GM12864 (cell line): ENCODE results near the gene TBC1D17.

Experiments
- DNase-seq: peaks from one replicate; pipeline ENCODE4 v3.0.0-alpha.2; 2011; ENCODE audit warnings: low read depth
- H3K4me3 ChIP-seq: 2 replicates; pipeline ENCODE4 v1.5.1; 2011; ENCODE audit warnings: mild to moderate bottlenecking, low read depth, low read length, control low read depth
- CTCF ChIP-seq: IDR thresholded peaks from 2 replicates; pipeline ENCODE4 v1.5.1; 2011; ENCODE audit warnings: low read depth, mild to moderate bottlenecking, moderate library complexity, low read length, control low read depth, inconsistent platforms; ENCODE audit errors: missing control alignments

The TBC1D17 gene

DNA sequence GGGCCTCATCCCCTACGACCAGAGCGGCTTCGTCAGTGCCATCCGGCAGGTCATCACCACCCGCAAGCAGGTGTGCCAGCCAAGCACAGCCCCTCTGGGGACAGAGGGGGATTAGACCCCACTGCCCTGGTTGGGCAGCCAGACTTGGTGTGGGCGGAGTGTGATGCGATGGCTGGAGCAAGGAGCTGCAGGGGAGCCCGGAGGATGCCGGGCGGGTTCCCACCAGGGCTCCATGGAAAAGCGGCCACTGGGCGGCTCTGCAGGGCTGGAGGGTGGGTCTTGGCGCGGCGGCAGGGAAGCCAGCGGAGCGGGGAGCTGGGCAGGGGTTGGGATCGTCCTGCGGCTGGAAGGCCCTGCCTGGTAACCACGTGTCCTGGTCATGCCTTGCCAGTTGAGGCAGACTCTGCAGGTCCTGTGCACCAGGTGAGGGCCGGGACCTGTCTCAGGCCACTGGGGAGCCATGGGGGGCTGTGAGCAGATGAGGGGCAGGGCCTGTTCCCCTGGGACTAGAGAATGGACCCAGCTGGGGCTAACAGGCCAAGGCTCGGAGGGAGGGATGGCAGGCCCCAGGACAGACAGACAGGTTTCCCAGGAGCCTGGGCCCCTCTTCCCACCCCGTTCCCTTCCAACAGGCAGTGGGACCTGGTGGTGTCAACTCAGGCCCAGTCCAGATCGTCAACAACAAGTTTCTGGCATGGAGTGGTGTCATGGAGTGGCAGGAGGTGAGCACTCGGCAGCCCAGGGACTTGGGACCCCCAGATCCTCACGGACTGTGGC lies 20.3 kb upstream of the TBC1D17 start:
- DNase-seq, result no peak
- no peak overlapping the region for H3K4me3 ChIP-seq
- no peak for TF ChIP-seq CTCF

DNA sequence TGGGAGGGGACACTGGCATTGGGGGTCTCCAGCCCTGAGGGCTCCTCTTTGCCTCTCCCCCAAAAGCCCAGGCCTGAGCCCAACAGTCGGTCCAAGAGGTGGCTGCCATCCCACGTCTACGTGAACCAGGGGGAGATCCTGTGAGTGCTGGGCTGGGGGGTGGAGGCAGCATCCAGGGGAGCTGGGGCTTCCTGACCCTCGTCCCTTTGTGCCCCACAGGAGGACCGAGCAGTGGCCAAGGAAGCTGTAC lies 19.7 kb upstream of the TBC1D17 start:
- H3K4me3 ChIP-seq, result no peak overlapping the region
- TF ChIP-seq CTCF, result no peak
- no peak for DNase-seq

GRCh38 chr19:49858088-49858985 lies 19.2 kb upstream of the TBC1D17 start:
- H3K4me3 ChIP-seq, result no peak overlapping the region
- no peak for DNase-seq
- no peak for TF ChIP-seq CTCF

DNA sequence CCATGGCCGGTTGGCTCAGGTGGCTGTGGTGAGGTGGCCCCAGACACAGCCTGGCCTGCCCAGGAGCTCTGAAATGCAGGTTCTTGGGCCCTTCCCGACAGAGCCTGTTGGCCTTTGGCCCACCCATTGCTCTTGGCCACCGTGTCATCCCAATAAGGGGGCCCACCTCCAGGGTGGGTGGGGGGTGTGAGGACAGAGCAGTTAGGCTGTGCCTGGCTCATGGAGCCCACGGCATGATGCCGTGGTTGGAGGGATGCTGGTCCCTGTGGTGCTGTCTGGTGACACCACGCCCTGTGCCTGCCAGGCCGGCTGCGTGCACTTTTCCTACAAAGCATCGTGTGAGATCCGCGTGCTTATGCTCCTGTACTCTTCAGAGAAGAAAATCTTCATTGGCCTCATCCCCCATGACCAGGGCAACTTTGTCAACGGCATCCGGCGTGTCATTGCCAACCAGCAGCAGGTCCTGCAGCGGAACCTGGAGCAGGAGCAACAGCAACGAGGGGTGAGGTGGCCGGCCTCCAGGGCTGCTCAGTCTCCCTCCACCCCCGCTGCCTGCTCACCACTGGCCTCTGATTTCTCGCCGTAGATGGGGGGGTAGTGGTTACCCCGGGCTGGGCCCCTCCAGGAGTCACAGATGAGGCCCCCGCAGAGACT lies 17.7 kb upstream of the TBC1D17 start:
- no peak for DNase-seq
- TF ChIP-seq CTCF, result no peak

DNA sequence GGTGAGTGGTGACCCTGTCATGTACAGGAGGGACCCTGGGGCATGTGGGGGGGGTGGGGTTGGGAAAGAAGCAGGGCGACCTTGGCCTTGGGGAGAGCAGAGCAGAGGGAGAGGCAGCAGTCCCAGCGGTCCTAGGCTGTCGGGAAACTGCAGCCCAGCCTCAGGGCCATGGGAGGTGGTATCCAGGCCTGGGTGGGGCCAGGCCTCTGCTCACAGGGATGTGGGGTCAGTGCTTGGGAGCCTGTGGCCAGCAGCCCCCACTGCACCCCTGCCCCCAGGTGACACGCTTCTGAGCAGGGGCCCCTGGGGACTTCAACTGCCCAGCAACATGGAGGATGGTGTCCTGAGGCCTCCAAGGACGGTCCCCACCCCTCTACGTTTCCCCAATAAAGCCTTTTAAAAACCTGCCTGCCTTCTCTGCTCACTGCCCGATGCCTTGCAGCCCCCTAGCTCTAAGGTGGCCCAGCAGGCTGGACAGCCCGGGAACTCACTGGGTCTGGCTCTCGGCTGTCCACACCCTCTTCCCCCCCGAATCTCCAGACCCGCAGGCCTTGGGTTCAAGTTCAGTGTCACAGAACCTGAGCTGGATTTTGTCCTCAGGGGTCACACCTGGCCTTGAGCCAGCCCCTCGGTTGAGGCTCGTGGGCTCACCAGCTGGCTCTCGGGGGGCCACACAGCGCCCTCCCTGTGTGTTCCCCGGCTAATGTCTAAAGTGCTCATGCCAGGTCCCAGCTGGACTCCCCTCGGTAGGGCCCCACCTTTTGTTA lies 17.0 kb upstream of the TBC1D17 start:
- no peak overlapping the region for H3K4me3 ChIP-seq
- no peak for TF ChIP-seq CTCF
- no peak for DNase-seq

More for the DNA sequence above, 17.7 kb upstream of the TBC1D17 start:
- no peak overlapping the region for H3K4me3 ChIP-seq

DNA sequence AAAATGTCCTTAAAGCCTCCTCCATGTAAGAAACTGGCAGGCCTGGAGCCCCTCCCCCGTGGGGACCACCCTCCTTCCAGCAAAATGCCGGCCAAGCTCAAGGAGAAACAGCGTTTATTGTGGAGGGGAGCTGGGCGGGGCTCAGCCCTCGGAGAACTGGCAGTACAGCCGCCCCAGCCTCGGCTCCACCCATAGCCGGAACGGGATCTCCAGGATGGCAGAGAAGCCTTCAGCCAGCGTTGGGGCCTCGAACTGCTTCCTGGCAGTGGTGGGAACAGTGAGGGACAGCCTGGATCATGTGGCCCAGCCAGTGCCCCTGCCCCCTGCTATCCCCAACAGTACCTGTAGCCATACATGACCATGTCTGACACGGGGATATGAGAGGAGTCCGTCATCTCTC lies 16.4 kb upstream of the TBC1D17 start:
- no peak for TF ChIP-seq CTCF
- no peak for DNase-seq
- H3K4me3 ChIP-seq, result no peak overlapping the region
